HEK293 (cell line): ENCODE data around the gene SLC16A5.

Experiments
- CTCF ChIP-seq: fragments of 450-650 bp; formaldehyde crosslinking; IDR thresholded peaks from 2 replicates; pipeline ENCODE4 v1.5.1; 2016; ENCODE audit warnings: missing biosample characterization, missing genetic modification characterization
- PRDM2 ChIP-seq: fragments of 450-650 bp; formaldehyde crosslinking; IDR thresholded peaks from 2 replicates; pipeline ENCODE4 v1.5.1; 2016; ENCODE audit warnings: missing biosample characterization, missing genetic modification characterization, borderline replicate concordance
- TCF7L2 ChIP-seq: IDR thresholded peaks from 2 replicates; pipeline ENCODE4 v1.6.1; 2011; ENCODE audit warnings: low read depth, mild to moderate bottlenecking, inconsistent platforms, low read length, moderate library complexity, borderline replicate concordance
- ZBTB49 ChIP-seq: fragments of 450-650 bp; formaldehyde crosslinking; IDR thresholded peaks from 2 replicates; pipeline ENCODE4 v1.5.1; 2016; ENCODE audit warnings: missing biosample characterization, missing genetic modification characterization, low read depth
- ZNF148 ChIP-seq: fragments of 450-650 bp; formaldehyde crosslinking; IDR thresholded peaks from 2 replicates; pipeline ENCODE4 v1.5.0; 2017; ENCODE audit warnings: missing biosample characterization, missing genetic modification characterization, borderline replicate concordance
- ZNF521 ChIP-seq: fragments of 450-650 bp; formaldehyde crosslinking; IDR thresholded peaks from 2 replicates; pipeline ENCODE4 v1.5.1; 2017; ENCODE audit warnings: missing biosample characterization, mild to moderate bottlenecking, missing genetic modification characterization
- TF ChIP-seq, protein P1 (sequence below): fragments of 450-650 bp; formaldehyde crosslinking; conservative IDR thresholded peaks from 2 replicates; pipeline ENCODE4 v1.5.1; 2016; ENCODE audit warnings: low read depth, missing biosample characterization, missing genetic modification characterization

DNA sequence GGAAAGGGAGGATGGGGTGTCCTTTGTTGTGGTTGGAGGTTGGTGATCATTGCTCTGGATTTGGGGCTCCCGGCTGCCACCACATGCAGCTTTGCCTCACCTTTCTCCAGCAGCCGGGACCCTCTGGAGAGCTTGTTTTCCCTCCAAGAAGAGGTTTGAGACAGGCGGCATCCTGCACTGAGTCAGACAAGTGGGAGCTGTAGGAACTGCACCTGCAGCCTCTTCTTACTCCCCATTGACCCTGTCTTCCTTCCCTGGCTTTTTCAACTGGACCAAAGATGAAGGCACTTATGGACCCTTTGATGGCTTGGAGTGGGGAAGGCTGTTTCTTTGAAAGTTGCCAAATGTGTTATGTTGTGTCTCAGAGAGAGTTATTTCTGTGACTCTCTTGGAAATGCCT is 24.1 kb upstream of the SLC16A5 start:
- TF ChIP-seq CTCF (tag by site-specific recombination) (no peak), ZNF521 (no peak), ZNF148 (no peak), PRDM2 (tag by site-specific recombination) (no peak), TCF7L2 (no peak), ZBTB49 (tag by site-specific recombination) (no peak)
- TF ChIP-seq, protein P1, sequence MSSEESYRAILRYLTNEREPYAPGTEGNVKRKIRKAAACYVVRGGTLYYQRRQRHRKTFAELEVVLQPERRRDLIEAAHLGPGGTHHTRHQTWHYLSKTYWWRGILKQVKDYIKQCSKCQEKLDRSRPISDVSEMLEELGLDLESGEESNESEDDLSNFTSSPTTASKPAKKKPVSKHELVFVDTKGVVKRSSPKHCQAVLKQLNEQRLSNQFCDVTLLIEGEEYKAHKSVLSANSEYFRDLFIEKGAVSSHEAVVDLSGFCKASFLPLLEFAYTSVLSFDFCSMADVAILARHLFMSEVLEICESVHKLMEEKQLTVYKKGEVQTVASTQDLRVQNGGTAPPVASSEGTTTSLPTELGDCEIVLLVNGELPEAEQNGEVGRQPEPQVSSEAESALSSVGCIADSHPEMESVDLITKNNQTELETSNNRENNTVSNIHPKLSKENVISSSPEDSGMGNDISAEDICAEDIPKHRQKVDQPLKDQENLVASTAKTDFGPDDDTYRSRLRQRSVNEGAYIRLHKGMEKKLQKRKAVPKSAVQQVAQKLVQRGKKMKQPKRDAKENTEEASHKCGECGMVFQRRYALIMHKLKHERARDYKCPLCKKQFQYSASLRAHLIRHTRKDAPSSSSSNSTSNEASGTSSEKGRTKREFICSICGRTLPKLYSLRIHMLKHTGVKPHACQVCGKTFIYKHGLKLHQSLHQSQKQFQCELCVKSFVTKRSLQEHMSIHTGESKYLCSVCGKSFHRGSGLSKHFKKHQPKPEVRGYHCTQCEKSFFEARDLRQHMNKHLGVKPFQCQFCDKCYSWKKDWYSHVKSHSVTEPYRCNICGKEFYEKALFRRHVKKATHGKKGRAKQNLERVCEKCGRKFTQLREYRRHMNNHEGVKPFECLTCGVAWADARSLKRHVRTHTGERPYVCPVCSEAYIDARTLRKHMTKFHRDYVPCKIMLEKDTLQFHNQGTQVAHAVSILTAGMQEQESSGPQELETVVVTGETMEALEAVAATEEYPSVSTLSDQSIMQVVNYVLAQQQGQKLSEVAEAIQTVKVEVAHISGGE (tag by site-specific recombination), result no peak
